H1 (cell line): ENCODE results near the gene RBM24. TPM values are rescaled to one million over a fixed set of nuclear protein-coding genes. Genes with fewer than 3 reads are reported as not detected.

ENCODE experiments used
- BRCA1 ChIP-seq: IDR thresholded peaks from 2 replicates; pipeline ENCODE4 v1.6.1; 2012; ENCODE audit warnings: low read depth, low read length, improper control_type of control experiment
- CHD7 ChIP-seq: fragments of 300-600 bp; sonication (generic); IDR thresholded peaks from 2 replicates; pipeline ENCODE4 v1.7.1; 2012; ENCODE audit warnings: low read length, moderate library complexity, mild to moderate bottlenecking, inconsistent platforms; ENCODE audit not compliant: insufficient replicate concordance
- NRF1 ChIP-seq: IDR thresholded peaks from 2 replicates; pipeline ENCODE4 v1.6.1; 2011; ENCODE audit warnings: mild to moderate bottlenecking, low read depth, low read length, improper control_type of control experiment
- polyA plus RNA-seq, 7 experiments: library from polyadenylated mRNA; depleted of rRNA in 3 of 7; stranded (reverse) in 5 of 7; unstranded in 2 of 7; fragments of >200 nt in 5 of 7; fragments of 200-250 nt in 2 of 7; gene quantifications; 1 replicate in 5 of 7; 2 replicates in 1 of 7; 4 replicates in 1 of 7; pipeline versions ENCODE4 v1.2.1 to v1.2.3, GENCODE V29; 2011 to 2013; ENCODE audit warnings: missing spikeins in 2 of 7, mixed read lengths in 2 of 7
- total RNA-seq: library from RNA; stranded (reverse); fragmentation: NEBNext Ultra II Directional; extraction: Animal tissue kit (Norgen Biotek cat#: 25700); gene quantifications from 2 replicates; pipeline ENCODE4 v1.2.1, GENCODE V29; 2021

RBM24 gene
- total and polyA plus RNA-seq, 2 of the 8 experiments (the other 6 are each of a cell fraction or from before 2014, with no cell fraction given) = 0.52 to 2.6 TPM

DNA sequence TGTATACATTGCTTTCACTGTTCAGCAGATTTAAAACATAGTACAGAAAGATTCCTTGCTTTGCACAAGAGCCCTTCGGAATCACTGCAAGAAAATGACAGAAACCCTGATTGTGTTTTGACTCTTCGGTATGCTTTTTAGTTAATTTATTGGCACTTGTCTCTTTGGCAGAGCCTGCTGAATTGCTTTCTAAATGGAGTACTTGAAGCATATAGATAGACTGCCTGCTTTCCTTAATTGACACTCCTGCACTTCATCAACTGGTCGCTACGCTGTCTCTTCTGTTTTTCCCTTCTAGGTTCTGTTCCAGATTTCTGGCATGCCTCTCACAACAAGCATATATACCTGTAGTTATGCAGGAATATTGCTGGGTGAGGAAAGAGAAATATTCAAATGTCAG lies 22.4 kb upstream of the RBM24 start (continued):
- TF ChIP-seq CHD7 = no peak
- no peak for TF ChIP-seq BRCA1
- TF ChIP-seq NRF1 = no peak
